IMR-90 (cell line): ENCODE results near the gene ZNF660.

Experiments
- CTCF ChIP-seq: conservative IDR thresholded peaks from 2 replicates; pipeline ENCODE4 v1.5.1; 2012; ENCODE audit warnings: mild to moderate bottlenecking, low read depth, low read length, improper control_type of control experiment
- POLR2A ChIP-seq: IDR thresholded peaks from 2 replicates; pipeline ENCODE4 v1.6.1; 2012; ENCODE audit warnings: mild to moderate bottlenecking, low read depth, low read length
- RAD21 ChIP-seq: IDR thresholded peaks from 2 replicates; pipeline ENCODE4 v1.6.1; 2012; ENCODE audit warnings: low read length, improper control_type of control experiment
- USF2 ChIP-seq: fragments of 150-350 bp; IDR thresholded peaks from 2 replicates; pipeline ENCODE4 v1.6.1; 2017; ENCODE audit warnings: mild to moderate bottlenecking, antibody characterized with exemption, low read length, low read depth

- TF ChIP-seq CTCF (no peak), POLR2A (no peak), RAD21 (no peak), USF2 (no peak)
Measured at GRCh38 chr3:44576613-44577012, 8.2 kb upstream of the ZNF660 start.
